Activated CD8-positive, alpha-beta memory T cell treated with anti-CD3 and anti-CD28 coated beads for 48 hours (primary cell): ENCODE results near the gene LAD1.

ENCODE experiments used
- DNase-seq, 3 experiments: peaks; one replicate each; pipeline ENCODE4 v3.0.0-alpha.2; 2020; ENCODE audit warnings: low read depth in 2 of 3, low spot score in 2 of 3

Gene LAD1

GRCh38 chr1:201419746-201420607, 20.9 kb upstream of the LAD1 start:
- DNase-seq: no peak

GRCh38 chr1:201419256-201419655, 20.1 kb upstream of the LAD1 start:
- no peak for DNase-seq

GRCh38 chr1:201418461-201418860, 19.3 kb upstream of the LAD1 start:
- no peak for DNase-seq

GRCh38 chr1:201414051-201414738, 15.1 kb upstream of the LAD1 start:
- DNase-seq: no peak

- DNase-seq: no peak
Observed at GRCh38 chr1:201411292-201411691, 12.2 kb upstream of the LAD1 start.

GRCh38 chr1:201409440-201409839, 10.3 kb upstream of the LAD1 start:
- DNase-seq: no peak

- DNase-seq: no peak
Observed at GRCh38 chr1:201408834-201409200, 9.7 kb upstream of the LAD1 start.

- DNase-seq: peak; percentile 38 to 79 (median 73)
Observed at GRCh38 chr1:201408176-201408833, 9.2 kb upstream of the LAD1 start.

- no peak for DNase-seq
Observed at GRCh38 chr1:201406831-201407406, 7.8 kb upstream of the LAD1 start.

GRCh38 chr1:201405484-201405831, 6.3 kb upstream of the LAD1 start:
- no peak for DNase-seq

- DNase-seq: no peak
Observed at GRCh38 chr1:201404722-201405483, 5.8 kb upstream of the LAD1 start.

- DNase-seq: no peak
Observed at GRCh38 chr1:201404055-201404454, 4.9 kb upstream of the LAD1 start.

- no peak for DNase-seq
Observed at GRCh38 chr1:201403359-201403758, 4.2 kb upstream of the LAD1 start.

GRCh38 chr1:201401700-201402099, 2.6 kb upstream of the LAD1 start:
- DNase-seq: no peak

- DNase-seq: no peak
Observed at GRCh38 chr1:201400852-201401230, 1.7 kb upstream of the LAD1 start.

GRCh38 chr1:201400212-201400851, 1.2 kb upstream of the LAD1 start:
- DNase-seq: no peak

- DNase-seq: no peak
Observed at GRCh38 chr1:201399352-201400126, 415 bp upstream of the LAD1 start.

- DNase-seq: no peak
Observed at GRCh38 chr1:201397675-201398074, 1.4 kb downstream of the LAD1 start.

- DNase-seq: no peak
Observed at GRCh38 chr1:201396861-201397464, 2.2 kb downstream of the LAD1 start.
